ENCODE measurements around the gene ERGIC2. TPM values are rescaled to one million over a fixed set of nuclear protein-coding genes. Genes with fewer than 3 reads are reported as not detected.

Gene ERGIC2
- total RNA-seq, 1 donor from 2014 or later, result 71.5 TPM

DNA sequence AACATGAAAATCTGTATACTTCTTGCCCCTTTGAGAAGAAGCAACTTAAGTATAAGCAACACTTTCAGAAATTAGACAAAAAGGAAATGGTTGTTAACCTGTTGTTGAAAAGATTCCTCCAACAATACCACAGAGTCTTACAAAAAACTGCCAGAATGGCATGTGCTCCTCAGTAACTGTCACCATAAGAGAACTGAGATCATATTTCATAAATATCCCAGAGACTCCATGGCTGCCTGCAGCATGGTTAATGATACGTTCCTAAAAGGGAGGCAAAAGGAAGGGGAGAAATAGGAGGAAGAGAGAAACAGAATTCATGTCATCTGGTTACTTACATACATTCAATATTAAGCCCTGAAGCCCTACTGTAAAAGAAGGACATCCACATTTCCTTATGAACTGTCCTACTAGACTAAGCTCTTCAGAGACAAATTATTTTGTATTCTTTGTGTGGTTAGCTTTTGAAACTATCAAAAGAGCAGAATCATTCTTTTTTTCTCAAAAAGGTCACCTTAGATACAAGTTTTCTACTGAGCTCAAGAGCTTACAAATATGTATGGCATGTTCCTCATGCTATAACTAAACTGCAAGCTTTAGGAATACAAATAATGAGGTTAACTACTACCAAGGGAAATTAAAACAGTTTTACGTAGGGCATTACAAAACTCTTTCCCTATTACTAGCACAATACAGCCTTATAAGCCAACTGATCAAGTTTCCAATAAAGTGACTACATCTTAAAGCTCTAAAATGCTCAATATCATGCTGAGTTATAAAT, 37.8 kb downstream of the ERGIC2 start:
- peaks cover 91% of the 10 kb centered on the region for H3K36me3 ChIP-seq
- no peaks in the 10 kb centered on the region for H3K9me3 ChIP-seq
- no peak overlapping the region for H3K27ac ChIP-seq
- ATAC-seq, result no peak
- intact Hi-C loops (cut with DNase I), result no loop called here
- H3K4me1 ChIP-seq, result no peaks in the 10 kb centered on the region
- no peak for DNase-seq
- TF ChIP-seq, protein P1, sequence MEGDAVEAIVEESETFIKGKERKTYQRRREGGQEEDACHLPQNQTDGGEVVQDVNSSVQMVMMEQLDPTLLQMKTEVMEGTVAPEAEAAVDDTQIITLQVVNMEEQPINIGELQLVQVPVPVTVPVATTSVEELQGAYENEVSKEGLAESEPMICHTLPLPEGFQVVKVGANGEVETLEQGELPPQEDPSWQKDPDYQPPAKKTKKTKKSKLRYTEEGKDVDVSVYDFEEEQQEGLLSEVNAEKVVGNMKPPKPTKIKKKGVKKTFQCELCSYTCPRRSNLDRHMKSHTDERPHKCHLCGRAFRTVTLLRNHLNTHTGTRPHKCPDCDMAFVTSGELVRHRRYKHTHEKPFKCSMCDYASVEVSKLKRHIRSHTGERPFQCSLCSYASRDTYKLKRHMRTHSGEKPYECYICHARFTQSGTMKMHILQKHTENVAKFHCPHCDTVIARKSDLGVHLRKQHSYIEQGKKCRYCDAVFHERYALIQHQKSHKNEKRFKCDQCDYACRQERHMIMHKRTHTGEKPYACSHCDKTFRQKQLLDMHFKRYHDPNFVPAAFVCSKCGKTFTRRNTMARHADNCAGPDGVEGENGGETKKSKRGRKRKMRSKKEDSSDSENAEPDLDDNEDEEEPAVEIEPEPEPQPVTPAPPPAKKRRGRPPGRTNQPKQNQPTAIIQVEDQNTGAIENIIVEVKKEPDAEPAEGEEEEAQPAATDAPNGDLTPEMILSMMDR (IDR thresholded peaks at IDR 0.05), result no peak
- H3K27me3 ChIP-seq (ENCODE audit: low read depth), result no peaks in the 10 kb centered on the region
- H3K4me3 ChIP-seq, result no peak overlapping the region

DNA sequence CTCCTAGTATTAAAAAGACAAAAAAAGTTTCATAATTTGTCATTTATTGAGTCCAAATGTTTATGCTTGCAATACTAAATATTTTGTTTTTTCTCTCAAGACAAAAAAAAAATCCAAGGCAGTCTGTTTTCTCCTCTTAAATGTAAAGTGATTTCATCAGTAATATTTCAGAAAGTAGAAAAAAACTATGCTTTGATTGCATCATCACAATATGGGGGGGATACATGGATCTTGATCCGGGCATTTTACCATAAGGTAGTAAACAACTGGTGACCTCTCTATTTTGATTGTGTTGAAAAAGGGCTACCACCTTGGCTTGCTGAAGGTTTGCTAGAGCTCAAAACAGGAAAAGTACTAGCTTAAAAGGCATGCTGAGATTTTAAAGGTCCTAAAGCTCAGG, 43.6 kb downstream of the ERGIC2 start:
- no peaks in the 10 kb centered on the region for H3K27me3 ChIP-seq (ENCODE audit: low read depth)
- H3K9me3 ChIP-seq, result no peaks in the 10 kb centered on the region
- no peaks in the 10 kb centered on the region for H3K4me1 ChIP-seq
- no peak for ATAC-seq
- no peak overlapping the region for H3K27ac ChIP-seq
- H3K36me3 ChIP-seq, result peaks cover 45% of the 10 kb centered on the region
- TF ChIP-seq, protein P1 (IDR thresholded peaks at IDR 0.05), result no peak
- DNase-seq, result no peak
- H3K4me3 ChIP-seq, result no peak overlapping the region
- intact Hi-C loops (cut with DNase I), result no loop called here

DNA sequence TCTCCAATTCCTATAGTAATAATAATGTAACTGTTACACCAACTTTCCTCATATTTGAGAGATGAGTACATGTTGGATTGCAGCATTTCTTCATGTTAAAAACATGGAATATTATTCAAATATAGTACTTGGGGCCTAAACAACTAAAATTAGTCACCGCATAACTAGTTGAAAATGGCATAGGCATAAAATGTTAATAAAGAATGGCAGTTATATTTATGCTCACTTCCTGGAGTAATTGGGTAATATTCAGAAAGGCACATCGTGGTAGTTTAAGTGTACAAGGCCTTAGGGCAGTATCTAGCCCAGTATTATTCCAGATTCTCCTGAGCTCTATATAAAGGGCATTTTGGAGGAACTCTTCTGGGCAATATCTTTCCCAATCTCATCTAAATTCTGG, 46.0 kb downstream of the ERGIC2 start:
- Histone ChIP-seq H3K27ac (no peak overlapping the region), H3K27me3 (ENCODE audit: low read depth) (no peaks in the 10 kb centered on the region), H3K4me3 (no peak overlapping the region), H3K36me3 (peaks cover 24% of the 10 kb centered on the region), H3K4me1 (no peaks in the 10 kb centered on the region), H3K9me3 (no peaks in the 10 kb centered on the region)
- DNase-seq (no peak), ATAC-seq (no peak)
- TF ChIP-seq, protein P1 (IDR thresholded peaks at IDR 0.05), result no peak
- intact Hi-C loops (cut with DNase I), result no loop called here

DNA sequence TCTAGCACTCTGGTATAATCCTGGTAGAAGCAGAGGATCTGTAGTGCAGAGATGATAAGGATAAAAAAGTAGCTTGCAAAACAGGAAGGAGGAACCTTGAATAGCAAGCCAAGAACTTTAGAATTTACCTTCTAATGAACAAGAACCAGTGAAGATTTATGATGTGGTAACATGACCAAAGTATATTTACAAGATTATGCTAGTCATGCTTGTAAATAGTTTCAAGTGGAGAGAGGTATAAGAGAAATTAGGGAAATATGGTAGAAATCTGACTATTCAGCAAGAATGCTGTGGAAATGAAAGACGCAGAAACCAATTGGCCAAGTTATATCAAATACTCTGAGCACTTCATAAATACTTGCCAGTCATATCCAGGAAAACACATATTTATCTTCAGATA, 47.8 kb downstream of the ERGIC2 start:
- H3K4me1 ChIP-seq, result no peaks in the 10 kb centered on the region
- no peak overlapping the region for H3K4me3 ChIP-seq
- TF ChIP-seq, protein P1 (IDR thresholded peaks at IDR 0.05), result no peak
- intact Hi-C loops (cut with DNase I), result no loop called here
- H3K36me3 ChIP-seq, result peaks cover 10% of the 10 kb centered on the region
- no peak overlapping the region for H3K27ac ChIP-seq
- no peaks in the 10 kb centered on the region for H3K27me3 ChIP-seq (ENCODE audit: low read depth)
- no peak for DNase-seq
- ATAC-seq, result no peak
- H3K9me3 ChIP-seq, result no peaks in the 10 kb centered on the region

DNA sequence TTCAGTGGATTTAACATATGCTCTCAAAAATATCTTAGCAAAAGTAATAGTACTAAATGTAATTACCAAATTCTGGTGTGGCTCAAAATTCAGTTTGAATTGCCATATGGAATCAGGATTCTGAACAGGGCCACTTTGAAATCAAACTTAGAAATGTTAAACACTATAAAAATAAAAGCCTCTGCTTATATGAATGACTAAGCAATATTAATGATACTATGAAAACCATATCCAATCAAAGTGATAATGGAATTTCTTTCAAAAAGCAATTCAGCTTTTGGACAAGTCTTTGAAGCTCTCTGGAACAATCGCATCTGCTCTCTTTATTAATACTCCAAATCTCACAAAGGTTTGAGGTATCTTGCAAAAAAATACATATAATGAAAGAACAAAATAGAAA, 51.6 kb downstream of the ERGIC2 start:
- no peak overlapping the region for H3K27ac ChIP-seq
- no peak for DNase-seq
- H3K36me3 ChIP-seq, result peaks cover 3% of the 10 kb centered on the region
- no peak for ATAC-seq
- H3K27me3 ChIP-seq (ENCODE audit: low read depth), result no peaks in the 10 kb centered on the region
- H3K4me1 ChIP-seq, result no peaks in the 10 kb centered on the region
- TF ChIP-seq, protein P1 (IDR thresholded peaks at IDR 0.05), result no peak
- intact Hi-C loops (cut with DNase I), result no loop called here
- no peak overlapping the region for H3K4me3 ChIP-seq
- H3K9me3 ChIP-seq, result no peaks in the 10 kb centered on the region
